Activated CD8-positive, alpha-beta T cell treated with anti-CD3 and anti-CD28 coated beads for 36 hours (primary cell): ENCODE measurements around the gene SPATA6L. TPM values are rescaled to one million over a fixed set of nuclear protein-coding genes. Genes with fewer than 3 reads are reported as not detected.

Source experiments
- ATAC-seq: fragments of 200-7000 bp; cut with Tn5 transposase; one replicate; pipeline ENCODE4 v1.10.0; 2021; ENCODE audit warnings: mild to moderate bottlenecking, moderate library complexity
- CTCF ChIA-PET: fragments of 350-600 bp; sonication (Branson Sonifier 250); formaldehyde crosslinking; loops from one replicate; lab custom pipeline; 2021; ENCODE audit warnings: antibody characterized with exemption; lab: Charles Lee
- POLR2A ChIA-PET: fragments of 350-600 bp; sonication (Branson Sonifier 250); formaldehyde crosslinking; loops from one replicate; lab custom pipeline; 2021; ENCODE audit warnings: antibody characterized with exemption; lab: Charles Lee
- DNase-seq: peaks from one replicate; pipeline ENCODE4 v3.0.0-alpha.2; 2020
- H3K27ac Mint-ChIP-seq: one replicate; pipeline ENCODE4 v1.8.0; 2021; ENCODE audit warnings: mild to moderate bottlenecking, mixed read lengths
- H3K27me3 Mint-ChIP-seq: one replicate; pipeline ENCODE4 v1.8.0; 2021; ENCODE audit warnings: mixed read lengths
- H3K36me3 Mint-ChIP-seq: one replicate; pipeline ENCODE4 v1.8.0; 2021; ENCODE audit warnings: low read depth, mixed read lengths
- H3K4me1 Mint-ChIP-seq: one replicate; pipeline ENCODE4 v1.8.0; 2021; ENCODE audit warnings: low read depth, mixed read lengths
- H3K4me3 Mint-ChIP-seq: one replicate; pipeline ENCODE4 v1.8.0; 2021; ENCODE audit warnings: mild to moderate bottlenecking, moderate library complexity, mixed read lengths
- H3K9me3 Mint-ChIP-seq: one replicate; pipeline ENCODE4 v1.8.0; 2021; ENCODE audit warnings: mixed read lengths
- CTCF ChIP-seq: fragments of 200-600 bp; IDR thresholded peaks from one replicate; pipeline ENCODE4 v1.8.0; 2022; ENCODE audit warnings: antibody characterized with exemption, mild to moderate bottlenecking
- intact Hi-C: fragments of 100-400 bp; cut with micrococcal nuclease; formaldehyde crosslinking; loops from one replicate; pipeline ENCODE4 v1.10.0; 2022
- total RNA-seq, 2 experiments: library from RNA; stranded (reverse); gene quantifications; one replicate each; pipeline ENCODE4 v1.2.3, GENCODE V29; 2021

Gene SPATA6L
- total RNA-seq, 2 experiments from 2014 or later: 0.43 to 0.78 TPM

- ATAC-seq (peak; percentile 66), DNase-seq (peak; percentile 33)
- no peaks in the 10 kb centered on the region for H3K9me3 Mint-ChIP-seq
- H3K27ac Mint-ChIP-seq: no peak overlapping the region
- POLR2A ChIA-PET: interaction anchor here (0.7 kb wide), 1 partner anchor 46 kb away, joined by 3 read pairs; the partner anchor contains the start of gene SPATA6L
- no peak for TF ChIP-seq CTCF
- H3K36me3 Mint-ChIP-seq: no peaks in the 10 kb centered on the region
- no peak overlapping the region for H3K4me3 Mint-ChIP-seq
- CTCF ChIA-PET: interaction anchor here (0.9 to 1.8 kb wide), 3 partner anchors 15 to 20 kb away, joined by 3 to 6 read pairs (median 4); no protein-coding TSS in a partner anchor
- peaks cover 20% of the 10 kb centered on the region for H3K4me1 Mint-ChIP-seq
- H3K27me3 Mint-ChIP-seq: no peaks in the 10 kb centered on the region
- intact Hi-C loops: no loop called here
Measured at GRCh38 chr9:4620057-4620765, 46.1 kb downstream of the SPATA6L start.

- CTCF ChIA-PET: no interaction called here
- intact Hi-C loops: no loop called here
- H3K27me3 Mint-ChIP-seq: no peaks in the 10 kb centered on the region
- POLR2A ChIA-PET: no interaction called here
- no peak for ATAC-seq
- no peak for DNase-seq
- H3K27ac Mint-ChIP-seq: no peak overlapping the region
- peaks cover 24% of the 10 kb centered on the region for H3K4me1 Mint-ChIP-seq
- H3K9me3 Mint-ChIP-seq: no peaks in the 10 kb centered on the region
- H3K4me3 Mint-ChIP-seq: no peak overlapping the region
- TF ChIP-seq CTCF: no peak
- H3K36me3 Mint-ChIP-seq: no peaks in the 10 kb centered on the region
Measured at GRCh38 chr9:4618700-4619099, 47.6 kb downstream of the SPATA6L start.

- CTCF ChIA-PET: interaction anchor here (1.3 kb wide), 1 partner anchor 11 kb away, joined by 3 read pairs; no protein-coding TSS in a partner anchor
- Mint-ChIP-seq H3K27ac (no peak overlapping the region), H3K4me3 (no peak overlapping the region), H3K4me1 (peaks cover 24% of the 10 kb centered on the region), H3K9me3 (no peaks in the 10 kb centered on the region), H3K36me3 (no peaks in the 10 kb centered on the region), H3K27me3 (no peaks in the 10 kb centered on the region)
- DNase-seq (no peak), ATAC-seq (no peak)
- intact Hi-C loops: no loop called here
- TF ChIP-seq CTCF: no peak
- POLR2A ChIA-PET: no interaction called here
Measured at GRCh38 chr9:4617752-4618151, 48.5 kb downstream of the SPATA6L start.

GRCh38 chr9:4615778-4616177, 50.5 kb downstream of the SPATA6L start:
- Mint-ChIP-seq H3K9me3 (peaks cover 2% of the 10 kb centered on the region), H3K27ac (no peak overlapping the region), H3K27me3 (no peaks in the 10 kb centered on the region), H3K4me3 (no peak overlapping the region), H3K36me3 (no peaks in the 10 kb centered on the region), H3K4me1 (peaks cover 24% of the 10 kb centered on the region)
- DNase-seq: no peak
- no peak for TF ChIP-seq CTCF
- ATAC-seq: peak; percentile 17
- intact Hi-C loops: no loop called here
- ChIA-PET POLR2A (no interaction called here), CTCF (interaction anchor here (1.7 kb wide), 1 partner anchor 12 kb away, joined by 8 read pairs; no protein-coding TSS in a partner anchor)

GRCh38 chr9:4615251-4615650, 51.0 kb downstream of the SPATA6L start:
- Mint-ChIP-seq H3K36me3 (no peaks in the 10 kb centered on the region), H3K4me1 (peaks cover 19% of the 10 kb centered on the region), H3K9me3 (peaks cover 2% of the 10 kb centered on the region), H3K27me3 (no peaks in the 10 kb centered on the region), H3K27ac (no peak overlapping the region), H3K4me3 (no peak overlapping the region)
- ChIA-PET POLR2A (no interaction called here), CTCF (interaction anchor here (1.7 kb wide), 1 partner anchor 11 kb away, joined by 8 read pairs; no protein-coding TSS in a partner anchor)
- ATAC-seq (no peak), DNase-seq (no peak)
- TF ChIP-seq CTCF: no peak
- intact Hi-C loops: no loop called here
